SK-N-SH treated with all-trans-retinoic acid at 6 μM for 48 hours (cell line): ENCODE results near the gene CTU1.

ENCODE experiments used
- ATAC-seq: fragments of 200-7000 bp; cut with Tn5 transposase; 3 replicates; pipeline ENCODE4 v1.9.1; 2020; ENCODE audit warnings: mild to moderate bottlenecking, moderate library complexity
- ARNTL ChIP-seq: fragments of 450-650 bp; formaldehyde crosslinking; IDR thresholded peaks from 2 replicates; pipeline ENCODE4 v1.5.0; 2020; ENCODE audit warnings: low read depth, mild to moderate bottlenecking, moderate library complexity, borderline replicate concordance
- BACH2 ChIP-seq: fragments of 250-450 bp; sonication (Bioruptor Pico); IDR thresholded peaks from 2 replicates; pipeline ENCODE4 v1.9.0; 2021; ENCODE audit warnings: mild to moderate bottlenecking, borderline replicate concordance
- CSDC2 ChIP-seq: fragments of 250-450 bp; sonication (Bioruptor Pico); IDR thresholded peaks from 2 replicates; pipeline ENCODE4 v1.5.0; 2020; ENCODE audit warnings: mild to moderate bottlenecking, moderate library complexity
- ESRRG ChIP-seq: fragments of 250-450 bp; sonication (Bioruptor Pico); IDR thresholded peaks from 2 replicates; pipeline ENCODE4 v1.6.1; 2021; ENCODE audit warnings: mild to moderate bottlenecking
- GLIS3 ChIP-seq: fragments of 250-450 bp; sonication (Bioruptor Pico); IDR thresholded peaks from 2 replicates; pipeline ENCODE4 v1.5.0; 2020; ENCODE audit warnings: mild to moderate bottlenecking, moderate library complexity
- ISL1 ChIP-seq: fragments of 250-450 bp; sonication (Bioruptor Pico); IDR thresholded peaks from 2 replicates; pipeline ENCODE4 v2.1.2; 2022; ENCODE audit warnings: mild to moderate bottlenecking, moderate library complexity
- OSR1 ChIP-seq: fragments of 250-450 bp; sonication (Bioruptor Pico); IDR thresholded peaks from 2 replicates; pipeline ENCODE4 v1.8.0; 2022; ENCODE audit warnings: moderate library complexity, mild to moderate bottlenecking, inconsistent platforms
- PPARA ChIP-seq: fragments of 250-450 bp; sonication (Bioruptor Pico); IDR thresholded peaks from 2 replicates; pipeline ENCODE4 v1.5.0; 2020; ENCODE audit warnings: mild to moderate bottlenecking, borderline replicate concordance
- RARB ChIP-seq: fragments of 250-450 bp; sonication (Bioruptor Pico); IDR thresholded peaks from 2 replicates; pipeline ENCODE4 v1.8.0; 2021; ENCODE audit warnings: mild to moderate bottlenecking, moderate library complexity
- SNAI2 ChIP-seq: fragments of 250-450 bp; sonication (Bioruptor Pico); IDR thresholded peaks from 2 replicates; pipeline ENCODE4 v1.5.0; 2020; ENCODE audit warnings: mild to moderate bottlenecking, moderate library complexity
- TCF4 ChIP-seq: fragments of 250-450 bp; sonication (Bioruptor Pico); IDR thresholded peaks from 2 replicates; pipeline ENCODE4 v1.8.0; 2021; ENCODE audit warnings: mild to moderate bottlenecking, moderate library complexity, borderline replicate concordance
- TOX ChIP-seq: fragments of 250-450 bp; sonication (Bioruptor Pico); IDR thresholded peaks from 2 replicates; pipeline ENCODE4 v1.8.0; 2021; ENCODE audit warnings: mild to moderate bottlenecking, moderate library complexity, borderline replicate concordance
- ZC3H10 ChIP-seq: fragments of 250-450 bp; sonication (Bioruptor Pico); IDR thresholded peaks from 2 replicates; pipeline ENCODE4 v1.5.1; 2021; ENCODE audit warnings: mild to moderate bottlenecking, moderate library complexity
- ZFP3 ChIP-seq: fragments of 250-450 bp; sonication (Bioruptor Pico); IDR thresholded peaks from 2 replicates; pipeline ENCODE4 v1.5.0; 2020; ENCODE audit warnings: mild to moderate bottlenecking, moderate library complexity
- ZFP30 ChIP-seq: fragments of 450-650 bp; formaldehyde crosslinking; IDR thresholded peaks from 2 replicates; pipeline ENCODE4 v1.5.0; 2022; ENCODE audit warnings: mild to moderate bottlenecking, moderate library complexity
- ZNF70 ChIP-seq: fragments of 450-650 bp; formaldehyde crosslinking; IDR thresholded peaks from 2 replicates; pipeline ENCODE4 v1.5.0; 2020; ENCODE audit warnings: mild to moderate bottlenecking, moderate library complexity
- TF ChIP-seq, protein P1 (sequence below): fragments of 250-450 bp; sonication (Bioruptor Pico); IDR thresholded peaks from 2 replicates; pipeline ENCODE4 v1.8.0; 2020; ENCODE audit warnings: mild to moderate bottlenecking, moderate library complexity, borderline replicate concordance
- TF ChIP-seq, protein P2 (sequence below): fragments of 250-450 bp; sonication (Bioruptor Pico); IDR thresholded peaks from 2 replicates; pipeline ENCODE4 v1.8.0; 2021; ENCODE audit warnings: low read depth, mild to moderate bottlenecking, moderate library complexity, borderline replicate concordance
- TF ChIP-seq, protein P3 (sequence below): fragments of 250-450 bp; sonication (Bioruptor Pico); IDR thresholded peaks from 2 replicates; pipeline ENCODE4 v1.5.0; 2020; ENCODE audit warnings: mild to moderate bottlenecking, moderate library complexity

Gene CTU1

DNA sequence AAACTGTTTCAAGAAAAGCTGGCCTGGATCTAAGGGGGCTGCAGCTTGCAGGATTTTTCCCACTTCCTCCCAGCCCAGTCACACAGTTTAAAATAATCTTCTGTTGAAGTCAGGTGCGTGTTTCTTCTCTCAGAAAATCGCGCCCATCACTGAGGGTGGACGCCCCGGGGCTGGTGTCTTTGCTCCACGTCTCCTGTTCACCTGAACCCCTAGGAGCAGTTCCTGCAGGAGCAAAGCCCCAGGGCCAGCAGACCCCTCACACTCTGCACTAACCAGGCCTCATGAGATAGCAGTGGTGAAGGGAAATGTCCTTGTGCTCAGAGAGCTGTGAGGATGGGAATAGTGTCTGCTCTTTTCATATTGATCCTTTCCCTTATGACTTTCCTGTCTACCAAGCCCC lies 33.0 kb upstream of the CTU1 start:
- ATAC-seq, result no peak
- TF ChIP-seq ZFP3 (no peak), ESRRG (CRISPR knock-in tag) (no peak)
- TF ChIP-seq, protein P1, sequence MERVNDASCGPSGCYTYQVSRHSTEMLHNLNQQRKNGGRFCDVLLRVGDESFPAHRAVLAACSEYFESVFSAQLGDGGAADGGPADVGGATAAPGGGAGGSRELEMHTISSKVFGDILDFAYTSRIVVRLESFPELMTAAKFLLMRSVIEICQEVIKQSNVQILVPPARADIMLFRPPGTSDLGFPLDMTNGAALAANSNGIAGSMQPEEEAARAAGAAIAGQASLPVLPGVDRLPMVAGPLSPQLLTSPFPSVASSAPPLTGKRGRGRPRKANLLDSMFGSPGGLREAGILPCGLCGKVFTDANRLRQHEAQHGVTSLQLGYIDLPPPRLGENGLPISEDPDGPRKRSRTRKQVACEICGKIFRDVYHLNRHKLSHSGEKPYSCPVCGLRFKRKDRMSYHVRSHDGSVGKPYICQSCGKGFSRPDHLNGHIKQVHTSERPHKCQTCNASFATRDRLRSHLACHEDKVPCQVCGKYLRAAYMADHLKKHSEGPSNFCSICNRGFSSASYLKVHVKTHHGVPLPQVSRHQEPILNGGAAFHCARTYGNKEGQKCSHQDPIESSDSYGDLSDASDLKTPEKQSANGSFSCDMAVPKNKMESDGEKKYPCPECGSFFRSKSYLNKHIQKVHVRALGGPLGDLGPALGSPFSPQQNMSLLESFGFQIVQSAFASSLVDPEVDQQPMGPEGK (CRISPR knock-in tag), result no peak

DNA sequence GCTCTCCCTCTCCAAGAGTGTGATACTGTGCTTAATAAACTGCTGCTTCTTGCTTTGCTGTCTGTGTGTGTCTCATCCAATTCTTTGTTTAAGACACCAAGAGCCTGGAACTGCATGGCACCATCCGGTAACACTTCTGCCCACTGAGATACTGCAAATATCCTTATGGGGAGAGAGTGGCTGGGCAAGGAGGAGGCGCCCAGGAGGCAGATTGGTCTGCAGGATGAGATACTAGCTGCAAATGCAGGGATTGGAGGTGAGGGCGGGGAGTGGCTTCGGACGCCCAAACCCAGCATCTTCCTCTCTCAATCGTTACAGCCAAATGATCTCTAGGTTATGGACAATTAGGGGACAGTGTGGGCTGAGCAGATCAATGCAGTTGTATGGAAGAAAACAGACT lies 32.2 kb upstream of the CTU1 start:
- no peak for ATAC-seq
- TF ChIP-seq, protein P1 (CRISPR knock-in tag), result no peak
- TF ChIP-seq GLIS3 (CRISPR knock-in tag) (no peak), ZFP3 (no peak), PPARA (CRISPR knock-in tag) (no peak), ISL1 (CRISPR knock-in tag) (no peak), ESRRG (CRISPR knock-in tag) (no peak)
- TF ChIP-seq, all 23 proteins: peak for 0

DNA sequence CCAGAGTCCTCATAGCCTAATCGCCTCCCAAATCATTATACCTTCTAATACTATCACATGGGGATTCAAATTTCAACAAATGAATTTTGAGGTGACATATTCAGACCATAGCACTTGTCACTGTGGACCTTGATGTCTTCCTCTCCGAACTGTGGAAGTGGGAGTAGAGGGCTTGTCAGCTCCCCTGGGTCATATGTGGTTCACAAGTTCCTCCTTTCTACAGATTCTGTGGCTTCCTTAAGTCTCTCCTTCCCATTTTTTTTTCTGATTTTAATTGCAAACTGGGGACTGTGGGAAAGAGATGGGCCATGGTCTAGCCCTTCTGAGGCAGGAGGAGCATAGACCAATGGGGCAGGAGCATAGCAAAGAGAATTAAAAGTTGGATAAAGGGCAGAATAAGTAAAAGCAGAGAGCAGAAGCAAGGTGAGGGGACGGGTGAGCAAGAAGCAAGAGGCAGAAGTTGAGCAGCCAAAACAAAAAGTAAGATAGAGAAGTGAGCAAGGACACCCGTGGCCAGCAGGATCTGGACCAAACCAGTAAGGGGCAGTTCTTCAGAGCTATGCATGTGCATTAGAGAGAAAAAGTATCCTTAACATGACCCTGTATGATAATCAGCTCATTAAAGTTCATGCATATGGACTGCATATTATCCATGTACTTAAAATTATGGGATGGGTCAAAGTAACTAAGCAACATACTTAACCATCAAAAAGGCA lies 31.2 kb upstream of the CTU1 start:
- TF ChIP-seq, protein P2, sequence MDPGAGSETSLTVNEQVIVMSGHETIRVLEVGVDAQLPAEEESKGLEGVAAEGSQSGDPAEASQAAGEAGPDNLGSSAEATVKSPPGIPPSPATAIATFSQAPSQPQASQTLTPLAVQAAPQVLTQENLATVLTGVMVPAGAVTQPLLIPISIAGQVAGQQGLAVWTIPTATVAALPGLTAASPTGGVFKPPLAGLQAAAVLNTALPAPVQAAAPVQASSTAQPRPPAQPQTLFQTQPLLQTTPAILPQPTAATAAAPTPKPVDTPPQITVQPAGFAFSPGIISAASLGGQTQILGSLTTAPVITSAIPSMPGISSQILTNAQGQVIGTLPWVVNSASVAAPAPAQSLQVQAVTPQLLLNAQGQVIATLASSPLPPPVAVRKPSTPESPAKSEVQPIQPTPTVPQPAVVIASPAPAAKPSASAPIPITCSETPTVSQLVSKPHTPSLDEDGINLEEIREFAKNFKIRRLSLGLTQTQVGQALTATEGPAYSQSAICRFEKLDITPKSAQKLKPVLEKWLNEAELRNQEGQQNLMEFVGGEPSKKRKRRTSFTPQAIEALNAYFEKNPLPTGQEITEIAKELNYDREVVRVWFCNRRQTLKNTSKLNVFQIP (CRISPR knock-in tag), result no peak
- TF ChIP-seq CSDC2 (CRISPR knock-in tag) (no peak), ISL1 (CRISPR knock-in tag) (no peak), GLIS3 (CRISPR knock-in tag) (no peak), ARNTL (CRISPR knock-in tag) (no peak), SNAI2 (no peak), ZC3H10 (CRISPR knock-in tag) (no peak)
- TF ChIP-seq, protein P3, sequence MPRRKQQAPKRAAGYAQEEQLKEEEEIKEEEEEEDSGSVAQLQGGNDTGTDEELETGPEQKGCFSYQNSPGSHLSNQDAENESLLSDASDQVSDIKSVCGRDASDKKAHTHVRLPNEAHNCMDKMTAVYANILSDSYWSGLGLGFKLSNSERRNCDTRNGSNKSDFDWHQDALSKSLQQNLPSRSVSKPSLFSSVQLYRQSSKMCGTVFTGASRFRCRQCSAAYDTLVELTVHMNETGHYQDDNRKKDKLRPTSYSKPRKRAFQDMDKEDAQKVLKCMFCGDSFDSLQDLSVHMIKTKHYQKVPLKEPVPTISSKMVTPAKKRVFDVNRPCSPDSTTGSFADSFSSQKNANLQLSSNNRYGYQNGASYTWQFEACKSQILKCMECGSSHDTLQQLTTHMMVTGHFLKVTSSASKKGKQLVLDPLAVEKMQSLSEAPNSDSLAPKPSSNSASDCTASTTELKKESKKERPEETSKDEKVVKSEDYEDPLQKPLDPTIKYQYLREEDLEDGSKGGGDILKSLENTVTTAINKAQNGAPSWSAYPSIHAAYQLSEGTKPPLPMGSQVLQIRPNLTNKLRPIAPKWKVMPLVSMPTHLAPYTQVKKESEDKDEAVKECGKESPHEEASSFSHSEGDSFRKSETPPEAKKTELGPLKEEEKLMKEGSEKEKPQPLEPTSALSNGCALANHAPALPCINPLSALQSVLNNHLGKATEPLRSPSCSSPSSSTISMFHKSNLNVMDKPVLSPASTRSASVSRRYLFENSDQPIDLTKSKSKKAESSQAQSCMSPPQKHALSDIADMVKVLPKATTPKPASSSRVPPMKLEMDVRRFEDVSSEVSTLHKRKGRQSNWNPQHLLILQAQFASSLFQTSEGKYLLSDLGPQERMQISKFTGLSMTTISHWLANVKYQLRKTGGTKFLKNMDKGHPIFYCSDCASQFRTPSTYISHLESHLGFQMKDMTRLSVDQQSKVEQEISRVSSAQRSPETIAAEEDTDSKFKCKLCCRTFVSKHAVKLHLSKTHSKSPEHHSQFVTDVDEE (CRISPR knock-in tag), result no peak
- TF ChIP-seq, all 23 proteins: peak for 0
- ATAC-seq, result no peak

DNA sequence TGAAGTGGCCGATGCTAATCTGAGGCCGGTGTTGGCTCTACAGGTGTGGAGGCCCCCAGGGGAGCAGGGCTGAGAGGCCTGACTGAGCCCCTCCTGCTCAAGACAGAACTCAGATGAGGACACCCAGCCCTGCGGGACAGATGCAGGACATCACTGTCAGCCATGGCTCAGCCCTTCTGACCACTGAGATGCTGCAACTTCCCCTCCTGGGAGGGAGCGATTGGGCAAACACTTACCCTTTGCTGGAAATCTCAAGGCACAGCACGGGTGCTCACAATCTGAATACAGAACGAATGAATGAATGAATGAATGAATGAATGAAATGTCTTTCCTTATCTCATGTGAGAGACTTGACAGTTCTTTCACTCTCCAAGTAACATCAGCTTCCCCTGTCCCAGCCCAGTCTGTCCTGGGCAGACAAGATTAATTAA lies 30.4 kb upstream of the CTU1 start:
- no peak for ATAC-seq
- TF ChIP-seq ARNTL (CRISPR knock-in tag) (no peak), GLIS3 (CRISPR knock-in tag) (no peak), BACH2 (CRISPR knock-in tag) (no peak), TOX (CRISPR knock-in tag) (no peak), RARB (CRISPR knock-in tag) (no peak), TCF4 (CRISPR knock-in tag) (no peak), ESRRG (CRISPR knock-in tag) (no peak), ZNF70 (CRISPR knock-in tag) (no peak), ZFP3 (no peak), ZFP30 (CRISPR knock-in tag) (no peak), OSR1 (CRISPR knock-in tag) (no peak), SNAI2 (no peak)
